ENCODE data around the gene PERM1. TPM values are rescaled to one million over a fixed set of nuclear protein-coding genes. Genes with fewer than 3 reads are reported as not detected.

The PERM1 gene
- total RNA-seq, 2 experiments from 2014 or later: not detected

DNA sequence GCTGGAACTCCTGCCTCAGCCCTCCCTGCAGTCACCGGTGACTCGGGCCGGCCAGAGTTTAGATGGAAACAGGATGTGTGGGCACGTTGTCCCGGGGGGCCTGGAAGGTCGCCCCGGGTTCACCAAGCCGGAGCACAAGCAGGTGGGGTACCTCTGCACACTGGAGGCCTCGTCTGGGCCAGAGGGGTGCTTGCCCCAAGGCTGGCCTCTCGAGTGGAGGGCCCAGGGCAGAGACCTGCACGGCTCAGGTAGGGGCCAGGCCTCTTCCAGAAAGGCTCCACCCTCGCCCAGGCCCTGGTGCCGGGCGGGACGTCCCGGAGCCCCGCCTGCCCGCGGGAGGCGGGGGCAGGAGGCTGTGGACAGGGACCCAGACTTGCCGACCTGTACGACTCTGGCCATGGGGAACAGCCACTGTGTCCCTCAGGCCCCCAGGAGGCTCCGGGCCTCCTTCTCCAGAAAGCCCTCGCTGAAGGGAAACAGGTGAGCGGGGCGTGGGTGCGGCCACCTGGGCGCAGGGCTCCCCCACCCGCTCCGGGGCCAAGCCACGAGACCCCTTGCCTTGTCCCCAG, 15.7 kb downstream of the PERM1 start, which contains the start of gene PLEKHN1:
Gene PLEKHN1 (plus strand): TSS at position 348 of the 569 bp plus-strand sequence. CDS start 50 bp downstream, at position 398.
- no peak for TF ChIP-seq EZH2phosphoT487 (IDR thresholded peaks at IDR 0.05; ENCODE audit: borderline replicate concordance, low read depth, low read length)
- TF ChIP-seq, protein P1, sequence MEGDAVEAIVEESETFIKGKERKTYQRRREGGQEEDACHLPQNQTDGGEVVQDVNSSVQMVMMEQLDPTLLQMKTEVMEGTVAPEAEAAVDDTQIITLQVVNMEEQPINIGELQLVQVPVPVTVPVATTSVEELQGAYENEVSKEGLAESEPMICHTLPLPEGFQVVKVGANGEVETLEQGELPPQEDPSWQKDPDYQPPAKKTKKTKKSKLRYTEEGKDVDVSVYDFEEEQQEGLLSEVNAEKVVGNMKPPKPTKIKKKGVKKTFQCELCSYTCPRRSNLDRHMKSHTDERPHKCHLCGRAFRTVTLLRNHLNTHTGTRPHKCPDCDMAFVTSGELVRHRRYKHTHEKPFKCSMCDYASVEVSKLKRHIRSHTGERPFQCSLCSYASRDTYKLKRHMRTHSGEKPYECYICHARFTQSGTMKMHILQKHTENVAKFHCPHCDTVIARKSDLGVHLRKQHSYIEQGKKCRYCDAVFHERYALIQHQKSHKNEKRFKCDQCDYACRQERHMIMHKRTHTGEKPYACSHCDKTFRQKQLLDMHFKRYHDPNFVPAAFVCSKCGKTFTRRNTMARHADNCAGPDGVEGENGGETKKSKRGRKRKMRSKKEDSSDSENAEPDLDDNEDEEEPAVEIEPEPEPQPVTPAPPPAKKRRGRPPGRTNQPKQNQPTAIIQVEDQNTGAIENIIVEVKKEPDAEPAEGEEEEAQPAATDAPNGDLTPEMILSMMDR (conservative IDR thresholded peaks at IDR 0.05; ENCODE audit: low read length): no peak
- DNase-seq (ENCODE audit: low spot score): no peak
- H3K36me3 ChIP-seq (ENCODE audit: insufficient read depth, low read length): no peaks in the 10 kb centered on the region
- BruUV-seq (replicated peaks): no TSS peak
- H3K27ac ChIP-seq (ENCODE audit: low read depth, low read length, poor library complexity, severe bottlenecking): no peak within 1 kb of the TSS
- no peaks in the 10 kb centered on the region for H3K9me2 ChIP-seq (ENCODE audit: insufficient read depth, low read length)
- ChIA-PET POLR2A (no interaction called here), CTCF (ENCODE audit: unreplicated experiment) (no interaction called here)
- H3K9me3 ChIP-seq (ENCODE audit: low read length): no peaks in the 10 kb centered on the region
- H3K79me2 ChIP-seq (ENCODE audit: insufficient read depth, low read depth, low read length): no peaks in the 10 kb centered on the region
- no peak within 1 kb of the TSS for H2AFZ ChIP-seq (ENCODE audit: low read length)
- intact Hi-C loops (cut with micrococcal nuclease; ENCODE audit: unreplicated experiment): no loop called here
- peak within 1 kb of the TSS; percentile 22 for H3K4me3 ChIP-seq (ENCODE audit: low read depth, low read length, poor library complexity, severe bottlenecking)
- H3K4me1 ChIP-seq (ENCODE audit: insufficient read depth, low read length, poor library complexity, severe bottlenecking): peaks cover 4% of the 10 kb centered on the region
- no peaks in the 10 kb centered on the region for H4K20me1 ChIP-seq (ENCODE audit: insufficient read depth, low read length)
- H3K4me2 ChIP-seq (ENCODE audit: low read length): peak within 1 kb of the TSS; percentile 57; the same call in 1 of the 2 replicates

DNA sequence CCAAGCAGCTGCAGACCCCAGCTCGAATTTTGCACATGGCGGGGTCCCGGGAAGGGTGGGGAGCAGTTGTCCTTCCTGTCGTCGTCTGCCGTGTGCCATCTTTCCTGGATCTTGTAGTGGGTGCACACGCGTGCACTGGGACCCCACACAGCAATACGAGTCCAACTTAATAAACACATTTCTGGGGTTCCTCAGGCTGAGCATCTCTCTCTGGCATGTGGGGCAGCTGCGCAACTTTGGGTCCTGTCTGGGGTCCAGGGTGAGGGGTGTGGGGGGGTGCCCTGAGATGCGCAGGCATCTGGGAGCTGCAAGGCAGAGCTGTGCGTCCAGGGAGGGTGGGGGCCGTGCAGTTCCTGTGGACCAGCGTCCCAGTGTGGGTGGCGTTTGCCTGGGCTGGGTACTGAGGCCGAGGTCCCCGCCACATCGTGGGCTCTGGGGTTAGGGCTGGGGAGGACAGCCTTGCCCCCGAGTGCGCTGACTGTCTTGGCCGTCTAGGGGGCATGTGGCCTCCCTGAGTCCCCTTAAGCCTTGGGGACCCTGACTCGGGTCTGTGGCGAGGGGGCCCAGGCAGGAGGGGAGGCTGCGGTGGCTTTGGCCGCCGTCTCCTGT, 16.3 kb downstream of the PERM1 start:
- H3K9me3 ChIP-seq (ENCODE audit: low read length): no peaks in the 10 kb centered on the region
- no peak overlapping the region for H2AFZ ChIP-seq (ENCODE audit: low read length)
- H4K20me1 ChIP-seq (ENCODE audit: insufficient read depth, low read length): no peaks in the 10 kb centered on the region
- no peak for TF ChIP-seq EZH2phosphoT487 (IDR thresholded peaks at IDR 0.05; ENCODE audit: borderline replicate concordance, low read depth, low read length)
- TF ChIP-seq, protein P1 (conservative IDR thresholded peaks at IDR 0.05; ENCODE audit: low read length): no peak
- POLR2A ChIA-PET: no interaction called here
- no peak overlapping the region for H3K4me3 ChIP-seq (ENCODE audit: low read depth, low read length, poor library complexity, severe bottlenecking)
- H3K79me2 ChIP-seq (ENCODE audit: insufficient read depth, low read depth, low read length): no peaks in the 10 kb centered on the region
- H3K4me2 ChIP-seq (ENCODE audit: low read length): no peak overlapping the region
- H3K9me2 ChIP-seq (ENCODE audit: insufficient read depth, low read length): no peaks in the 10 kb centered on the region
- no peak for DNase-seq (ENCODE audit: low spot score)
- no TSS peak for BruUV-seq (replicated peaks)
- CTCF ChIA-PET (ENCODE audit: unreplicated experiment): no interaction called here
- intact Hi-C loops (cut with micrococcal nuclease; ENCODE audit: unreplicated experiment): no loop called here
- H3K27ac ChIP-seq (ENCODE audit: low read depth, low read length, poor library complexity, severe bottlenecking): no peak overlapping the region
- H3K4me1 ChIP-seq (ENCODE audit: insufficient read depth, low read length, poor library complexity, severe bottlenecking): peaks cover 6% of the 10 kb centered on the region
- no peaks in the 10 kb centered on the region for H3K36me3 ChIP-seq (ENCODE audit: insufficient read depth, low read length)
